ENCODE measurements around the gene WNK2.

Gene WNK2

GRCh38 chr9:93255994-93256877, 72.3 kb downstream of the WNK2 start:
- no peak for DNase-seq
- in situ Hi-C loops (cut with HindIII; ENCODE audit: low pct_ligation_motif_present, low pct_unique_long_range_greater_than_20kb, low sequenced_read_pairs), result no loop called here

GRCh38 chr9:93256878-93257807, 73.2 kb downstream of the WNK2 start:
- DNase-seq, result no peak
- in situ Hi-C loops (cut with HindIII; ENCODE audit: low pct_ligation_motif_present, low pct_unique_long_range_greater_than_20kb, low sequenced_read_pairs), result no loop called here

- in situ Hi-C loops (cut with HindIII; ENCODE audit: low pct_ligation_motif_present, low pct_unique_long_range_greater_than_20kb, low sequenced_read_pairs), result no loop called here
- DNase-seq, result no peak
These were observed 73.9 kb downstream of the WNK2 start for GRCh38 chr9:93257808-93258331.

GRCh38 chr9:93258419-93258817, 74.5 kb downstream of the WNK2 start:
- in situ Hi-C loops (cut with HindIII; ENCODE audit: low pct_ligation_motif_present, low pct_unique_long_range_greater_than_20kb, low sequenced_read_pairs), result no loop called here
- DNase-seq, result no peak

- in situ Hi-C loops (cut with HindIII; ENCODE audit: low pct_ligation_motif_present, low pct_unique_long_range_greater_than_20kb, low sequenced_read_pairs), result no loop called here
These were observed 75.0 kb downstream of the WNK2 start for GRCh38 chr9:93258818-93259489.

GRCh38 chr9:93259490-93260262, 75.7 kb downstream of the WNK2 start:
- no peak for DNase-seq
- in situ Hi-C loops (cut with HindIII; ENCODE audit: low pct_ligation_motif_present, low pct_unique_long_range_greater_than_20kb, low sequenced_read_pairs), result no loop called here

More at GRCh38 chr9:93258818-93259489, 75.0 kb downstream of the WNK2 start:
- no peak for DNase-seq

GRCh38 chr9:93260263-93261066, 76.5 kb downstream of the WNK2 start:
- DNase-seq, result no peak
- in situ Hi-C loops (cut with HindIII; ENCODE audit: low pct_ligation_motif_present, low pct_unique_long_range_greater_than_20kb, low sequenced_read_pairs), result no loop called here

- DNase-seq, result no peak
- in situ Hi-C loops (cut with HindIII; ENCODE audit: low pct_ligation_motif_present, low pct_unique_long_range_greater_than_20kb, low sequenced_read_pairs), result no loop called here
These were observed 77.3 kb downstream of the WNK2 start for GRCh38 chr9:93261281-93261680.

- no peak for DNase-seq
- in situ Hi-C loops (cut with HindIII; ENCODE audit: low pct_ligation_motif_present, low pct_unique_long_range_greater_than_20kb, low sequenced_read_pairs), result no loop called here
These were observed 78.0 kb downstream of the WNK2 start for GRCh38 chr9:93261735-93262523.

- no peak for DNase-seq
- in situ Hi-C loops (cut with HindIII; ENCODE audit: low pct_ligation_motif_present, low pct_unique_long_range_greater_than_20kb, low sequenced_read_pairs), result no loop called here
These were observed 78.8 kb downstream of the WNK2 start for GRCh38 chr9:93262537-93263310.

- in situ Hi-C loops (cut with HindIII; ENCODE audit: low pct_ligation_motif_present, low pct_unique_long_range_greater_than_20kb, low sequenced_read_pairs), result no loop called here
- no peak for DNase-seq
These were observed 79.6 kb downstream of the WNK2 start for GRCh38 chr9:93263334-93264229.

GRCh38 chr9:93264338-93265125, 80.6 kb downstream of the WNK2 start:
- in situ Hi-C loops (cut with HindIII; ENCODE audit: low pct_ligation_motif_present, low pct_unique_long_range_greater_than_20kb, low sequenced_read_pairs), result no loop called here
- no peak for DNase-seq

- in situ Hi-C loops (cut with HindIII; ENCODE audit: low pct_ligation_motif_present, low pct_unique_long_range_greater_than_20kb, low sequenced_read_pairs), result no loop called here
- no peak for DNase-seq
These were observed 81.5 kb downstream of the WNK2 start for GRCh38 chr9:93265301-93265971.

- no peak for DNase-seq
- in situ Hi-C loops (cut with HindIII; ENCODE audit: low pct_ligation_motif_present, low pct_unique_long_range_greater_than_20kb, low sequenced_read_pairs), result no loop called here
These were observed 82.0 kb downstream of the WNK2 start for GRCh38 chr9:93265972-93266371.
